NT2/D1 (cell line): Measurements from ENCODE around the gene MAPK11.

Experiments
- SUZ12 ChIP-seq: IDR thresholded peaks from 2 replicates; pipeline ENCODE4 v1.6.1; 2011; ENCODE audit not compliant: insufficient read length, insufficient read depth; ENCODE audit errors: extremely low read depth
- YY1 ChIP-seq: IDR thresholded peaks from 2 replicates; pipeline ENCODE4 v1.6.1; 2011; ENCODE audit not compliant: insufficient read length, insufficient read depth
- ZNF274 ChIP-seq: IDR thresholded peaks from 2 replicates; pipeline ENCODE4 v1.6.1; 2011; ENCODE audit warnings: mild to moderate bottlenecking, low read depth, low read length

DNA sequence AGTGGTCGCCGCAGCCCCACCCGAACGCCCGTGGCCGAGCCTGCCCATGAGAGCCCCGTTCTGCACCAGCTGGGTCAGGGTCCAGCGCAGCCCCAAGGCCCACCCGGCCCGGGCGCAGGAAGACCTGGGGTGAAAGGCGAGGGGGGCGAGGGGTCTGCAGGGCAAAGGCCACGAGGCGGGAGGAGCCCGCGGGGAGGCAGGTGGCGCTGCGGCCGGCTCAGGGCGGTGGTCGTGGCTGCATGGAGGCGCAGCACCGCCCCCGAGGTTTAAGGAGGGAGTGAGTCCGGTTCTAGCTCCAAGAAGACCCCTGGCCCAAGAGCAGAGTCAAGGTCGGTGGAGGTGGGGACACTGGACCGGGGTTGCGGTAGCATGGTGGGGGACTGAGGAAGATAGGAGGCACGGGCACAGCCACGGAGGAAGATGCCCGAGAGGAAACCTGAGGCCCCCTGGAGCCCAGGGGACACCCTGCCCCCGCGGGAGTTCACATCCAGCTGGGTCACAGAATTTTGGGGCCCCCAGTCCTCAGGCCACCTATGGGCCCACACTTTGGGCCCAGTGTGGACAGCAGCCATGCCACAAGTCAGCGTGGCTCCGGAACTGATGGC lies 18.6 kb downstream of the MAPK11 start:
- TF ChIP-seq ZNF274: no peak
- no peak for TF ChIP-seq YY1
- TF ChIP-seq SUZ12: no peak
